Naive thymus-derived CD4-positive, alpha-beta T cell (primary cell): Measurements from ENCODE around the gene MSH3. TPM values are rescaled to one million over a fixed set of nuclear protein-coding genes. Genes with fewer than 3 reads are reported as not detected.
"Not testable (repeated sequence)": the region's sequence is repeated elsewhere in the genome, so short reads cannot be mapped to it uniquely, and the experiment has no call there.

Experiments used
- ATAC-seq: fragments of 150-1000 bp; cut with Tn5 transposase; 2 replicates; pipeline ENCODE4 v1.10.0; 2021; ENCODE audit warnings: mild to moderate bottlenecking, moderate library complexity
- CTCF ChIA-PET: fragments of 350-600 bp; sonication (Branson Sonifier 250); formaldehyde crosslinking; loops from one replicate; lab custom pipeline; 2021; ENCODE audit warnings: antibody characterized with exemption; lab: Charles Lee
- POLR2A ChIA-PET: fragments of 350-600 bp; sonication (Branson Sonifier 250); formaldehyde crosslinking; loops from one replicate; lab custom pipeline; 2021; ENCODE audit warnings: antibody characterized with exemption, inconsistent platforms; lab: Charles Lee
- DNase-seq, 9 donors: peaks; one replicate each; pipeline versions ENCODE4 v3.0.0 to v3.0.0-alpha.2; 2020 to 2022; ENCODE audit warnings: mixed read lengths in 1 of 9
- H3K27ac ChIP-seq: one replicate; pipeline ENCODE4 v1.7.0; 2013; ENCODE audit warnings: mild to moderate bottlenecking, low read depth, low read length, moderate library complexity
- H3K27me3 ChIP-seq, 2 donors: one replicate each; pipeline ENCODE4 v1.7.0; 2013; ENCODE audit warnings: low read length in 2 of 2, mild to moderate bottlenecking in 2 of 2, moderate library complexity in 2 of 2; ENCODE audit not compliant: control insufficient read depth in 2 of 2, insufficient read depth in 2 of 2
- H3K36me3 ChIP-seq, 3 experiments: 1 replicate in 2 of 3; 2 replicates in 1 of 3; pipeline ENCODE4 v1.7.0; 2013; ENCODE audit warnings: low read length in 3 of 3, mild to moderate bottlenecking in 3 of 3, moderate library complexity in 1 of 3; ENCODE audit not compliant: insufficient read depth in 3 of 3, control insufficient read depth in 2 of 3
- H3K4me1 ChIP-seq, 2 donors: one replicate each; pipeline ENCODE4 v1.7.0; 2013; ENCODE audit warnings: low read length in 2 of 2, mild to moderate bottlenecking in 2 of 2, moderate library complexity in 1 of 2; ENCODE audit not compliant: control insufficient read depth in 2 of 2, insufficient read depth in 2 of 2
- H3K4me3 ChIP-seq: 2 replicates; pipeline ENCODE4 v1.7.0; 2013; ENCODE audit warnings: mild to moderate bottlenecking, low read length
- H3K9me3 ChIP-seq, 3 experiments: 1 replicate in 2 of 3; 2 replicates in 1 of 3; pipeline ENCODE4 v1.7.0; 2013; ENCODE audit warnings: low read length in 3 of 3; ENCODE audit not compliant: control insufficient read depth in 2 of 3
- H3K27ac Mint-ChIP-seq, 9 donors: one replicate each; pipeline ENCODE4 v1.8.0; 2020 to 2022; ENCODE audit warnings: mixed read lengths in 9 of 9, mild to moderate bottlenecking in 8 of 9, moderate library complexity in 5 of 9, inconsistent platforms in 2 of 9
- H3K27me3 Mint-ChIP-seq, 5 donors: one replicate each; pipeline ENCODE4 v1.8.0; 2021 to 2022; ENCODE audit warnings: mixed read lengths in 5 of 5, mild to moderate bottlenecking in 1 of 5
- H3K36me3 Mint-ChIP-seq, 5 donors: one replicate each; pipeline ENCODE4 v1.8.0; 2020 to 2022; ENCODE audit warnings: mixed read lengths in 5 of 5, mild to moderate bottlenecking in 3 of 5, inconsistent platforms in 1 of 5
- H3K4me1 Mint-ChIP-seq, 7 donors: one replicate each; pipeline ENCODE4 v1.8.0; 2020 to 2022; ENCODE audit warnings: mixed read lengths in 7 of 7, mild to moderate bottlenecking in 3 of 7, inconsistent platforms in 1 of 7
- H3K4me3 Mint-ChIP-seq, 10 donors: one replicate each; pipeline ENCODE4 v1.8.0; 2020 to 2022; ENCODE audit warnings: mild to moderate bottlenecking in 10 of 10, mixed read lengths in 10 of 10, moderate library complexity in 6 of 10, inconsistent platforms in 2 of 10
- H3K9me3 Mint-ChIP-seq, 11 donors: one replicate each; pipeline ENCODE4 v1.8.0; 2020 to 2022; ENCODE audit warnings: mixed read lengths in 11 of 11, mild to moderate bottlenecking in 4 of 11, inconsistent platforms in 1 of 11, moderate library complexity in 1 of 11
- intact Hi-C, 2 donors: fragments of 100-400 bp; cut with micrococcal nuclease; formaldehyde crosslinking; loops; one replicate each; pipeline ENCODE4 v1.15.1; 2023
- polyA plus RNA-seq, 2 donors: library from polyadenylated mRNA; unstranded; fragments of 300-500 nt; fragmentation: Illumina TruSeq; gene quantifications; one replicate each; pipeline ENCODE4 v1.2.3, GENCODE V29; 2021
- total RNA-seq, 6 experiments: library from RNA in 5 of 6; stranded (reverse) in 5 of 6; gene quantifications; 1 replicate in 5 of 6; 2 replicates in 1 of 6; pipeline ENCODE4 v1.2.3 and lab custom pipeline; 2021 to 2026

MSH3 gene
- total and polyA plus RNA-seq, 7 experiments from 2014 or later: 10.5 to 20.9 (median 13.0) TPM

DNA sequence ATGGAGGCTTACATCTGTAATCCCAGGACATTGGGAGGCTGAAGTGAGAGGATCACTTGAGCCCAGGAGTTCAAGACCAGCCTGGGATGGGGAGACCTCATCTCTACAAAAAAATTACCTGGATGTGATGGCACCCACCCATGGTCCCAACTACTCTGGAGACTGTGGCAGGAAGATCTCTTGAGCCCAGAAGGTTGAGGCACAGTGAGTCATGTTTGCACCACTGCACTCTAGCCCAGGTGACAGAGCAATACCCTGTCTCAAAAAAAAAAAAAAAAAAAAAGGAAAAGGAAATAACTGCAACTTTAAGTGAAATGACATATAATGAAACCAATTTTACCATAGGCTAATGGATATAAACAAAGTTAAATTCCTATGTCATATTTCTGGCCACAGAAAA is 152.5 kb downstream of the MSH3 start:
- H3K4me3 Mint-ChIP-seq: no peak overlapping the region
- H3K36me3 Mint-ChIP-seq: peaks cover 0 to 49% (median 34%) of the 10 kb centered on the region in 5 donors
- no peak overlapping the region for H3K27ac Mint-ChIP-seq
- no peak overlapping the region for H3K4me3 ChIP-seq
- no peaks in the 10 kb centered on the region for H3K27me3 ChIP-seq
- DNase-seq: no peak
- H3K4me1 ChIP-seq: no peaks in the 10 kb centered on the region
- peaks cover 0 to 17% (median 0%) of the 10 kb centered on the region in 7 donors for H3K4me1 Mint-ChIP-seq
- no peak overlapping the region for H3K27ac ChIP-seq
- H3K9me3 ChIP-seq: no peaks in the 10 kb centered on the region
- no peaks in the 10 kb centered on the region for H3K27me3 Mint-ChIP-seq
- POLR2A ChIA-PET: no interaction called here
- CTCF ChIA-PET: no interaction called here
- H3K36me3 ChIP-seq: no peaks in the 10 kb centered on the region
- no peak for ATAC-seq
- H3K9me3 Mint-ChIP-seq: peaks cover 0 to 11% (median 0%) of the 10 kb centered on the region in 11 donors
- intact Hi-C loops: loop anchor here in 1 of 2 donors (10.0 kb wide), 1 partner anchor 388 kb away; no protein-coding TSS in a partner anchor

DNA sequence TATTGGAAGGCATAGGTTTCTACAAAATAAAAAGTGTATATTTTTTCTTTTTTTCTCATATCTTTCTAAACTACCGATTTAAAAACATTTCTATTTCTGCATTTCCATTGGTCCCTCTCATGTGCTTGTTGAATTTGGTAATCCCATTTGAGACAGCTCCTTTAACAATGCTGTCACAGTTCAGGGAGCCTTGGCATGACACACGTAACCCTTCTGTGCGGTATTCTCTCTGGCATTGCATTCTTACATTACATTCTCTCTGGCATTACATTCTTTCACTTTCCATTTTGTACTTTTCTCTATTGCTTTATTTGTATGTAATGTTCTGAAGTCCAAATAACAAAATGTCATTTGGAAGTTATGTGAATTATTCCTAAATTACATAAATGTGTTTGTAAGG is 155.0 kb downstream of the MSH3 start:
- Histone ChIP-seq H3K9me3 (no peaks in the 10 kb centered on the region), H3K27ac (no peak overlapping the region), H3K36me3 (peaks cover 0 to 8% (median 0%) of the 10 kb centered on the region in 3 experiments), H3K4me1 (no peaks in the 10 kb centered on the region), H3K27me3 (no peaks in the 10 kb centered on the region), H3K4me3 (no peak overlapping the region)
- H3K27ac Mint-ChIP-seq: no peak overlapping the region
- H3K9me3 Mint-ChIP-seq: peaks cover 0 to 2% (median 0%) of the 10 kb centered on the region in 11 donors
- DNase-seq: no peak
- intact Hi-C loops: loop anchor here in 1 of 2 donors (10.0 kb wide), 1 partner anchor 385 kb away; no protein-coding TSS in a partner anchor
- no peak overlapping the region for H3K4me3 Mint-ChIP-seq
- H3K4me1 Mint-ChIP-seq: peaks cover 0 to 17% (median 0%) of the 10 kb centered on the region in 7 donors
- no peak for ATAC-seq
- H3K36me3 Mint-ChIP-seq: peaks cover 0 to 40% (median 34%) of the 10 kb centered on the region in 5 donors
- H3K27me3 Mint-ChIP-seq: no peaks in the 10 kb centered on the region
- POLR2A ChIA-PET: no interaction called here
- CTCF ChIA-PET: no interaction called here

DNA sequence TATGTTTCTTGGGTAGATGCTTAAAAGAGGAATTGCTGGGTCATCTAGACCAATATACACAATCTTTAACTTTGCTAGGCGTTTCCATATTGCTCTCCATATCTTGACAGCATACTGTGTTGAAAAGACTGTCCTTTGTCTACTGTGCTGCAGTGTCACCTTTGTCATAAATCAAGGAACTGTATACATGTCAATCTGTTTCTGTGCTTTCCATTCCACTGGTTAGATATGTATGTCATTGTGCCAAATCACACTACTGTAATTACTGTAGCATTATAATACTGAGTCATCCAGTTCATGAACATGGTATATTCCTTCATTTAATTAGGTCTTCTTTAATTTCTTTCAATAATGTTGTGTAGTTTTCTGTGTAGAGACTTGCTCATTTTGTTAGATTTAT is 156.0 kb downstream of the MSH3 start:
- H3K27ac Mint-ChIP-seq: no peak overlapping the region
- H3K27me3 Mint-ChIP-seq: no peaks in the 10 kb centered on the region
- no peaks in the 10 kb centered on the region for H3K4me1 ChIP-seq
- no peak for ATAC-seq
- no peaks in the 10 kb centered on the region for H3K9me3 ChIP-seq
- H3K4me3 ChIP-seq: no peak overlapping the region
- ChIA-PET POLR2A (no interaction called here), CTCF (no interaction called here)
- H3K4me1 Mint-ChIP-seq: peaks cover 0 to 17% (median 0%) of the 10 kb centered on the region in 7 donors
- peaks cover 0 to 13% (median 0%) of the 10 kb centered on the region in 3 experiments for H3K36me3 ChIP-seq
- H3K27ac ChIP-seq: no peak overlapping the region
- no peak for DNase-seq
- no peak overlapping the region for H3K4me3 Mint-ChIP-seq
- intact Hi-C loops: no loop called here
- peaks cover 0 to 2% (median 0%) of the 10 kb centered on the region in 11 donors for H3K9me3 Mint-ChIP-seq
- H3K36me3 Mint-ChIP-seq: peaks cover 0 to 43% (median 37%) of the 10 kb centered on the region in 5 donors
- no peaks in the 10 kb centered on the region for H3K27me3 ChIP-seq

DNA sequence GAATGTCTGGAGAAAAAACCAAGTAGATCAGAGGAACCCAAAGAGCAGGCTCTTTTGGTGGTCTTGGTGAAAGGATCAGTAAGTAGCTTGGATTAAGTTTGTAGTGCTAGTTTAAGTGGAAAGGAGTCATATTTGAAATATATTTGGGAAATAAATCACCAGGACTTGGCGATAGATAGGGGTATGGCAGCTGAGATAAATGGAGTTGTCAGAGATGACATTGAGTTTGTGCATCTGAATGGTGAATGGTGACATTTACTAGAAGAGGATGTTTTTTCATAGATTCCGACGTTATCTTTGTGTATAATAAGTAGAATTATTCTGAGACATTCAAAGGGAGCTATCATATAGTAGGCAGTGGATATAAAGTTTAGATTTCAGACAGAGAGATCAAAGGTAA is 162.1 kb downstream of the MSH3 start:
- no peaks in the 10 kb centered on the region for H3K27me3 ChIP-seq
- no peak for ATAC-seq

DNA sequence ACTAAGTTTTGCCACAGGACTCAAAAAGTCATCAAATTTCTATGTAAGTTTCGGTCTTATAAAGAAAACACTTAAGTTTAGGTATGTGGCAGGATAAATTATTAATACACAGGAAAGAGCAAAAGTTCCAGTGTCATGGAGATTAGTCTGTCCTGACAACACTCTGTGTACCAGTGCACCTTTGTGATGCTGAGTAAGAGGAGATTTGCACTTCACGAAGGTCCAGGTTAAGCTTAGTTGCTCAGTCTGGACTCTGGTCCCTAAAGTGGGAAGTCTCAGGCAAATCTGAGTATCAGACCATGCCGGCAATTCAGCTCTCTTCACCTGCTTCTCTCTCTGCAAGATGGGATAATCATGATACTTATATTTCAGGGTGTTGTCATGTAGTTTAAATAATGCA is 166.2 kb downstream of the MSH3 start:
- peaks cover 0 to 4% (median 0%) of the 10 kb centered on the region in 7 donors for H3K4me1 Mint-ChIP-seq
- Histone ChIP-seq H3K36me3 (peaks cover 0 to 14% (median 0%) of the 10 kb centered on the region in 3 experiments), H3K9me3 (no peaks in the 10 kb centered on the region), H3K27ac (no peak overlapping the region), H3K27me3 (no peaks in the 10 kb centered on the region), H3K4me3 (no peak overlapping the region), H3K4me1 (no peaks in the 10 kb centered on the region)
- H3K36me3 Mint-ChIP-seq: peaks cover 23 to 85% (median 69%) of the 10 kb centered on the region in 5 donors
- CTCF ChIA-PET: no interaction called here
- H3K9me3 Mint-ChIP-seq: peaks cover 2 to 46% (median 18%) of the 10 kb centered on the region in 11 donors
- DNase-seq: no peak
- no peak for ATAC-seq
- POLR2A ChIA-PET: no interaction called here
- no peaks in the 10 kb centered on the region for H3K27me3 Mint-ChIP-seq
- H3K4me3 Mint-ChIP-seq: no peak overlapping the region
- intact Hi-C loops: no loop called here
- H3K27ac Mint-ChIP-seq: no peak overlapping the region

More for the DNA sequence above, 162.1 kb downstream of the MSH3 start:
- H3K9me3 ChIP-seq: no peaks in the 10 kb centered on the region
- peaks cover 0 to 22% (median 0%) of the 10 kb centered on the region in 3 experiments for H3K36me3 ChIP-seq
- no peak for DNase-seq
- no peaks in the 10 kb centered on the region for H3K4me1 ChIP-seq
- H3K27ac ChIP-seq: no peak overlapping the region
- CTCF ChIA-PET: interaction anchor here (1.0 kb wide), 1 partner anchor 292 kb away, joined by 3 read pairs; no protein-coding TSS in a partner anchor
- H3K9me3 Mint-ChIP-seq: peaks cover 0 to 16% (median 7%) of the 10 kb centered on the region in 11 donors
- no peaks in the 10 kb centered on the region for H3K27me3 Mint-ChIP-seq
- POLR2A ChIA-PET: interaction anchor here (0.6 kb wide), 1 partner anchor 14 kb away, joined by 3 read pairs; no protein-coding TSS in a partner anchor
- intact Hi-C loops: no loop called here
- H3K27ac Mint-ChIP-seq: peak overlapping the region in 1 of 9 donors; percentile 5
- no peak overlapping the region for H3K4me3 Mint-ChIP-seq
- H3K4me3 ChIP-seq: no peak overlapping the region
- peaks cover 15 to 75% (median 57%) of the 10 kb centered on the region in 5 donors for H3K36me3 Mint-ChIP-seq
- no peaks in the 10 kb centered on the region for H3K4me1 Mint-ChIP-seq

DNA sequence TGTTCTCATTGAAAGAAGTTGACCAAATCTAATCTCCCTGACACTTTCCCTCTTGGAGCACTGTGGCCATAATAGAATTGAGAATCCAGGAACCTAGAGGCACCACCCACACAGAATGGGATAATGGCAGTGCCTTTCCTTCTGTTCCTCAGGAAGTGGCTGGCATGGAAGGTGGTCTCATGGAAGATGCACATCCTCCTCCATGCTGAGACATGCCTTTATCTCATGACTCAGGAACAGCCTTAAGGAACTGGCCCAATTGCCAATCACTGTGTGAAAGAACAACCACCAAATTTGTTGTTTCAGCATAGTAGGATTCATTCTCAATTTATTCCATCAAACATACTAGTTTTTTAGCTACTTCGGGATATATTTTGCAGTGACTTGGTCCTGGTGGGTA is 168.2 kb downstream of the MSH3 start:
- no peak overlapping the region for H3K27ac Mint-ChIP-seq
- H3K4me3 Mint-ChIP-seq: no peak overlapping the region
- no peak for DNase-seq
- peaks cover 12 to 83% (median 68%) of the 10 kb centered on the region in 5 donors for H3K36me3 Mint-ChIP-seq
- no peaks in the 10 kb centered on the region for H3K27me3 ChIP-seq
- CTCF ChIA-PET: no interaction called here
- no peak overlapping the region for H3K4me3 ChIP-seq
- peaks cover 0 to 4% (median 0%) of the 10 kb centered on the region in 7 donors for H3K4me1 Mint-ChIP-seq
- peaks cover 0 to 40% (median 11%) of the 10 kb centered on the region in 11 donors for H3K9me3 Mint-ChIP-seq
- POLR2A ChIA-PET: no interaction called here
- peaks cover 0 to 14% (median 0%) of the 10 kb centered on the region in 3 experiments for H3K36me3 ChIP-seq
- no peaks in the 10 kb centered on the region for H3K9me3 ChIP-seq
- intact Hi-C loops: no loop called here
- H3K4me1 ChIP-seq: no peaks in the 10 kb centered on the region
- H3K27me3 Mint-ChIP-seq: no peaks in the 10 kb centered on the region
- no peak overlapping the region for H3K27ac ChIP-seq
- no peak for ATAC-seq

DNA sequence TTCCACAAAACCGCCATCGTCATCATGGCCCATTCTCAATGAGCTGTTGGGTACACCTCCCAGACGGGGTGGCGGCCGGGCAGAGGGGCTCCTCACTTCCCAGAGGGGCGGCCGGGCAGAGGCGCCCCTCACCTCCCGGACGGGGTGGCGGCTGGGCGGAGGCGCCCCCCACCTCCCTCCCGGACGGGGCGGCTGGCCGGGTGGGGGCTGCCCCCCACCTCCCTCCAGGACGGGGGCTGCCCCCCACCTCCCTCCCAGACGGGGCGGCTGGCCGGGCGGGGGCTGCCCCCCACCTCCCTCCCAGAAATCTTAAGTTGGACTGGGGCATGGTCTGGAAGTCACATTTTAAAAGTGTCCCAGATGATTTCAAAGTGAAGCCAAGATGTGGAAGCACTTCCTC is 169.7 kb downstream of the MSH3 start:
- H3K9me3 Mint-ChIP-seq: peaks cover 4 to 55% (median 16%) of the 10 kb centered on the region in 11 donors
- H3K36me3 Mint-ChIP-seq: peaks cover 19 to 87% (median 72%) of the 10 kb centered on the region in 5 donors
- H3K4me3 Mint-ChIP-seq, POLR2A ChIA-PET, H3K9me3 ChIP-seq, H3K27ac Mint-ChIP-seq, H3K27me3 Mint-ChIP-seq, H3K4me3 ChIP-seq, intact Hi-C loops, H3K27ac ChIP-seq, H3K4me1 ChIP-seq, H3K27me3 ChIP-seq, CTCF ChIA-PET, ATAC-seq, DNase-seq, H3K4me1 Mint-ChIP-seq: not testable (repeated sequence)
- peaks cover 0 to 14% (median 0%) of the 10 kb centered on the region in 3 experiments for H3K36me3 ChIP-seq
